Lower lobe of right lung (tissue), 2 donors: ENCODE data around the gene GRIK2. TPM values are rescaled to one million over a fixed set of nuclear protein-coding genes. Genes with fewer than 3 reads are reported as not detected.

ENCODE experiments used
- ATAC-seq, 2 donors: fragments of 200-7000 bp; cut with Tn5 transposase; one replicate each; pipeline ENCODE4 v1.9.1; 2020 to 2022; ENCODE audit warnings: mild to moderate bottlenecking in 2 of 2, moderate library complexity in 2 of 2
- DNase-seq: peaks from one replicate; pipeline ENCODE4 v3.0.0-alpha.2; 2020
- H3K27ac ChIP-seq: fragments of 200-600 bp; one replicate; pipeline ENCODE4 v1.8.0; 2022
- H3K27me3 ChIP-seq: fragments of 200-600 bp; one replicate; pipeline ENCODE4 v1.8.0; 2022; ENCODE audit warnings: low read depth
- H3K36me3 ChIP-seq: fragments of 200-600 bp; one replicate; pipeline ENCODE4 v1.8.0; 2022; ENCODE audit warnings: mild to moderate bottlenecking
- H3K4me1 ChIP-seq: fragments of 200-600 bp; one replicate; pipeline ENCODE4 v1.8.0; 2022
- H3K4me3 ChIP-seq: fragments of 200-600 bp; one replicate; pipeline ENCODE4 v1.8.0; 2022; ENCODE audit warnings: mild to moderate bottlenecking
- H3K9me3 ChIP-seq: fragments of 200-600 bp; one replicate; pipeline ENCODE4 v1.8.0; 2022
- CTCF ChIP-seq: fragments of 200-600 bp; IDR thresholded peaks from one replicate; pipeline ENCODE4 v1.8.0; 2022; ENCODE audit warnings: antibody characterized with exemption, mild to moderate bottlenecking
- intact Hi-C: fragments of 100-400 bp; cut with DNase I; formaldehyde crosslinking; loops from one replicate; pipeline ENCODE4 v1.11.0; 2022
- total RNA-seq: library from RNA; stranded (reverse); fragmentation: NEBNext Ultra II Directional; extraction: Animal tissue kit (Norgen Biotek cat#: 25700); gene quantifications from one replicate; pipeline ENCODE4 v1.2.1, GENCODE V29; 2021
- donor health status: DM: no; HTN: yes; CAD: no; lungs with severe emphysema.

GRIK2 gene
- total RNA-seq, 1 donor from 2014 or later, result 0.62 TPM

GRCh38 chr6:101605874-101606273 lies 212.4 kb downstream of the GRIK2 start:
- intact Hi-C loops, result no loop called here
- Histone ChIP-seq H3K27ac (no peak overlapping the region), H3K27me3 (no peaks in the 10 kb centered on the region), H3K36me3 (no peaks in the 10 kb centered on the region), H3K4me1 (no peaks in the 10 kb centered on the region), H3K9me3 (no peaks in the 10 kb centered on the region), H3K4me3 (no peak overlapping the region)
- DNase-seq, result no peak
- no peak for TF ChIP-seq CTCF
- ATAC-seq, result no peak

DNA sequence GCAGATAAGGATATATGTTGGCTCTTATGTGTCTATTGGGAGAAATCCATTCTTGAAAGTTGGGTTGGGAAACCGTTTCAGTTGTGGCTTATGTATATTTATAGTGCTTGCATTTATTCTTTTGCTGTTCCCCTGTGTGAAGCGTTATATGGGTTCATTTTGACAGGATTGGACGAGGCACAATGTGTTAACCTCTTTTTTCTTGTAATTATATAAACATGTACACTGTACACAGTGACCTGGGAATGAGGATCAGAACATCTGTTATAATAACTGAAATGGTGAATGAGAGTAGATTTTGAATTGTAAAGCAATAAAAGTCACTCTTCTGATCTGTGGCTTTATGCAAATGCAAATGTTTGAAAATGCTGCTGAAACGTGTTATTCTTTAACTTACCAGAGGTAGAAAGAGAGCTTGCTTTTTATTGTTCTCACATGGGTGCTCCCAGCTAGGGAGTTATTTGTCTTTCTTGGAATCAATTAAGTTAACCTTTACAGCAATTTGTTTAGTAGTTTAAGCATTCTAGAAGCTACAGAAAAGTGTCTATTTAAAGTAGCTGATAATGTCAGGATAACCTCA lies 213.7 kb downstream of the GRIK2 start:
- no peak for DNase-seq
- intact Hi-C loops, result no loop called here
- no peak for ATAC-seq
- Histone ChIP-seq H3K36me3 (no peaks in the 10 kb centered on the region), H3K9me3 (no peaks in the 10 kb centered on the region), H3K4me3 (no peak overlapping the region), H3K27ac (no peak overlapping the region), H3K4me1 (no peaks in the 10 kb centered on the region), H3K27me3 (no peaks in the 10 kb centered on the region)
- no peak for TF ChIP-seq CTCF

DNA sequence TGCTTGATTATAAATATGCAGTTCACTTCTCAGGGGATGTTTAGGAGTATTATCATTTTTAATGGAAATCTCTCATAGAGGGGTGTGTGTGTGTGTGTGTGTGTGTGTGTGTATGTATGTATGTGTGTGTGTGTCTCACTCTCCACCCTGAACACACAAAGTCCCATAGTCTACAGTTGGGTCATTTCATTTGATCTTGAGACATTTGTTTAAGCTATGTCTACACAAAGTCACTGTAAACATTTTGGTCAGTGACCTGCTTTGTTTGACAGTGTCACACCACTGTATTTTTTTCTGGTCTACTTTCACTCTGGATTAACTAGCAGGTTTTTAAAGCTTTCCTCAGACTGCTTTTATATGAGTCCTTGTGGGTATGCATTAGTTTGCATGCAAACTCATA lies 215.2 kb downstream of the GRIK2 start:
- H3K36me3 ChIP-seq, result no peaks in the 10 kb centered on the region
- DNase-seq (no peak), ATAC-seq (no peak)
- H3K27ac ChIP-seq, result no peak overlapping the region
- no peak overlapping the region for H3K4me3 ChIP-seq
- H3K4me1 ChIP-seq, result no peaks in the 10 kb centered on the region
- no peak for TF ChIP-seq CTCF
- no peaks in the 10 kb centered on the region for H3K9me3 ChIP-seq
- H3K27me3 ChIP-seq, result no peaks in the 10 kb centered on the region
- intact Hi-C loops, result no loop called here

DNA sequence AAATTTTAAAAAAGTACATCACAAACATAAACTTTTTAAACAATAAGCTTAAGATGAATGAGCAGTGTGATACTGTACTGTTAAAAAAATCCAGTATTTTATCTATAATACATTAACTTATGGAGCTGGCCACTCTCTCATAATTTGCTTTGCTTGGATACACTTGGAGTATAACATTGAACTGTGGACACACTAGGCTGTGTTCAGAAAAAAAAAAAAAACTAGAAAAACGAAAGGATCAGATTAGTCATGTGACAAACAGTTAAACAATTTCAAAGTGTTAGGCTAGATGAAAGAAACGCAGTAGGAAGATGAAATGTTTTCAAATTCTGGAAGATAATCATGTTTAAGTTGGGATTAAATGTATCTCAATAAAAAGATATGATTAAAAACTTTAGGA lies 220.0 kb downstream of the GRIK2 start:
- H3K36me3 ChIP-seq, result no peaks in the 10 kb centered on the region
- ATAC-seq, result no peak
- no peak overlapping the region for H3K27ac ChIP-seq
- no peaks in the 10 kb centered on the region for H3K9me3 ChIP-seq
- no peak overlapping the region for H3K4me3 ChIP-seq
- no peak for TF ChIP-seq CTCF
- intact Hi-C loops, result no loop called here
- no peak for DNase-seq
- no peaks in the 10 kb centered on the region for H3K4me1 ChIP-seq
- no peaks in the 10 kb centered on the region for H3K27me3 ChIP-seq

- Histone ChIP-seq H3K27ac (no peak overlapping the region), H3K27me3 (no peaks in the 10 kb centered on the region), H3K4me3 (no peak overlapping the region), H3K4me1 (no peaks in the 10 kb centered on the region), H3K9me3 (no peaks in the 10 kb centered on the region), H3K36me3 (no peaks in the 10 kb centered on the region)
- DNase-seq (no peak), ATAC-seq (no peak)
- TF ChIP-seq CTCF, result no peak
- intact Hi-C loops, result no loop called here
Observed at GRCh38 chr6:101614774-101615173, 221.3 kb downstream of the GRIK2 start.

- DNase-seq (no peak), ATAC-seq (no peak)
- TF ChIP-seq CTCF, result no peak
- intact Hi-C loops, result no loop called here
- Histone ChIP-seq H3K27ac (no peak overlapping the region), H3K4me3 (no peak overlapping the region), H3K4me1 (no peaks in the 10 kb centered on the region), H3K36me3 (no peaks in the 10 kb centered on the region), H3K9me3 (no peaks in the 10 kb centered on the region), H3K27me3 (no peaks in the 10 kb centered on the region)
Observed at GRCh38 chr6:101626269-101626668, 232.8 kb downstream of the GRIK2 start.
